ENCODE results near the gene UTY. TPM values are rescaled to one million over a fixed set of nuclear protein-coding genes. Genes with fewer than 3 reads are reported as not detected.

Gene UTY
- total and polyA plus RNA-seq, 4 donors, result 0.12 to 4.7 TPM; not detected in 2

- TF ChIP-seq CTCF (IDR thresholded peaks at IDR 0.05; ENCODE audit: control extremely low read depth, extremely low read depth), result no peak
- DNase-seq, result no peak
- Histone ChIP-seq H3K4me3 (no peak overlapping the region), H3K27me3 (ENCODE audit: control insufficient read depth in 3 of 3, insufficient read depth in 3 of 3, low read length in 2 of 3) (no peaks in the 10 kb centered on the region), H3K27ac (ENCODE audit: low read depth in 1 of 2, low read length in 1 of 2) (no peak overlapping the region), H3K36me3 (ENCODE audit: control insufficient read depth in 4 of 4, insufficient read depth in 4 of 4, low read length in 4 of 4) (peaks cover 0 to 3% (median 0%) of the 10 kb centered on the region in 4 donors), H3K9me3 (ENCODE audit: control insufficient read depth in 4 of 4, insufficient read depth in 3 of 4, low read length in 3 of 4) (no peaks in the 10 kb centered on the region), H3K9ac (ENCODE audit: insufficient read depth in 1 of 2, low read length in 2 of 2) (no peak overlapping the region), H3K4me1 (ENCODE audit: control insufficient read depth in 5 of 5, insufficient read depth in 5 of 5, low read length in 5 of 5) (no peaks in the 10 kb centered on the region)
- WGBS, 2 donors, result 21% methylated on average over 4 of the region's 4 CpGs; no CpG with 5 or more reads in 1 of the 2 donors
- ATAC-seq (ENCODE audit: insufficient read depth, low FRiP score), result no peak
These were observed 141.1 kb downstream of the UTY start for GRCh38 chrY:13338711-13339110.

- TF ChIP-seq CTCF (IDR thresholded peaks at IDR 0.05; ENCODE audit: control extremely low read depth, extremely low read depth), result no peak
- H3K4me1 ChIP-seq (ENCODE audit: control insufficient read depth in 5 of 5, insufficient read depth in 5 of 5, low read length in 5 of 5), result no peaks in the 10 kb centered on the region
- no peak overlapping the region for H3K9ac ChIP-seq (ENCODE audit: insufficient read depth in 1 of 2, low read length in 2 of 2)
- ATAC-seq (ENCODE audit: insufficient read depth, low FRiP score) (no peak), DNase-seq (no peak)
- no peak overlapping the region for H3K27ac ChIP-seq (ENCODE audit: low read depth in 1 of 2, low read length in 1 of 2)
- H3K4me3 ChIP-seq, result no peak overlapping the region
- 82% methylated on average over 4 of the region's 5 CpGs; no CpG with 5 or more reads in 1 of the 2 donors for WGBS, 2 donors
- peaks cover 0 to 3% (median 0%) of the 10 kb centered on the region in 4 donors for H3K36me3 ChIP-seq (ENCODE audit: control insufficient read depth in 4 of 4, insufficient read depth in 4 of 4, low read length in 4 of 4)
- no peaks in the 10 kb centered on the region for H3K27me3 ChIP-seq (ENCODE audit: control insufficient read depth in 3 of 3, insufficient read depth in 3 of 3, low read length in 2 of 3)
- H3K9me3 ChIP-seq (ENCODE audit: control insufficient read depth in 4 of 4, insufficient read depth in 3 of 4, low read length in 3 of 4), result no peaks in the 10 kb centered on the region
These were observed 141.9 kb downstream of the UTY start for GRCh38 chrY:13337934-13338333.

- Histone ChIP-seq H3K4me1 (ENCODE audit: control insufficient read depth in 5 of 5, insufficient read depth in 5 of 5, low read length in 5 of 5) (no peaks in the 10 kb centered on the region), H3K9me3 (ENCODE audit: control insufficient read depth in 4 of 4, insufficient read depth in 3 of 4, low read length in 3 of 4) (no peaks in the 10 kb centered on the region), H3K27me3 (ENCODE audit: control insufficient read depth in 3 of 3, insufficient read depth in 3 of 3, low read length in 2 of 3) (no peaks in the 10 kb centered on the region), H3K4me3 (no peak overlapping the region), H3K36me3 (ENCODE audit: control insufficient read depth in 4 of 4, insufficient read depth in 4 of 4, low read length in 4 of 4) (peaks cover 0 to 3% (median 0%) of the 10 kb centered on the region in 4 donors), H3K9ac (ENCODE audit: insufficient read depth in 1 of 2, low read length in 2 of 2) (no peak overlapping the region), H3K27ac (ENCODE audit: low read depth in 1 of 2, low read length in 1 of 2) (no peak overlapping the region)
- no peak for ATAC-seq (ENCODE audit: insufficient read depth, low FRiP score)
- WGBS, 2 donors, result 93% methylated on average over 5 of the region's 5 CpGs; no CpG with 5 or more reads in 1 of the 2 donors
- no peak for TF ChIP-seq CTCF (IDR thresholded peaks at IDR 0.05; ENCODE audit: control extremely low read depth, extremely low read depth)
- no peak for DNase-seq
These were observed 146.0 kb downstream of the UTY start for GRCh38 chrY:13333791-13334190.

- Histone ChIP-seq H3K36me3 (ENCODE audit: control insufficient read depth in 4 of 4, insufficient read depth in 4 of 4, low read length in 4 of 4) (peaks cover 0 to 3% (median 0%) of the 10 kb centered on the region in 4 donors), H3K4me3 (no peak overlapping the region), H3K27me3 (ENCODE audit: control insufficient read depth in 3 of 3, insufficient read depth in 3 of 3, low read length in 2 of 3) (no peaks in the 10 kb centered on the region), H3K4me1 (ENCODE audit: control insufficient read depth in 5 of 5, insufficient read depth in 5 of 5, low read length in 5 of 5) (no peaks in the 10 kb centered on the region), H3K9me3 (ENCODE audit: control insufficient read depth in 4 of 4, insufficient read depth in 3 of 4, low read length in 3 of 4) (no peaks in the 10 kb centered on the region), H3K9ac (ENCODE audit: insufficient read depth in 1 of 2, low read length in 2 of 2) (no peak overlapping the region), H3K27ac (ENCODE audit: low read depth in 1 of 2, low read length in 1 of 2) (no peak overlapping the region)
- WGBS, 2 donors, result no CpG with 5 or more reads among the region's 2 CpGs
- ATAC-seq (ENCODE audit: insufficient read depth, low FRiP score) (no peak), DNase-seq (no peak)
- TF ChIP-seq CTCF (IDR thresholded peaks at IDR 0.05; ENCODE audit: control extremely low read depth, extremely low read depth), result no peak
These were observed 149.2 kb downstream of the UTY start for GRCh38 chrY:13330651-13331050.
